GM10266 (cell line): ENCODE results near the gene WDR33.

ENCODE experiments used
- DNase-seq: peaks from one replicate; pipeline ENCODE4 v3.0.0; 2012; ENCODE audit errors: extremely low spot score
- TF ChIP-seq, protein P1 (sequence below): IDR thresholded peaks from 2 replicates; pipeline ENCODE4 v1.5.1; 2012; ENCODE audit warnings: mild to moderate bottlenecking, low read depth; ENCODE audit not compliant: control insufficient read depth, insufficient read depth; ENCODE audit errors: missing control alignments

The WDR33 gene

GRCh38 chr2:127786048-127786809 lies 24.7 kb downstream of the WDR33 start:
- TF ChIP-seq, protein P1, sequence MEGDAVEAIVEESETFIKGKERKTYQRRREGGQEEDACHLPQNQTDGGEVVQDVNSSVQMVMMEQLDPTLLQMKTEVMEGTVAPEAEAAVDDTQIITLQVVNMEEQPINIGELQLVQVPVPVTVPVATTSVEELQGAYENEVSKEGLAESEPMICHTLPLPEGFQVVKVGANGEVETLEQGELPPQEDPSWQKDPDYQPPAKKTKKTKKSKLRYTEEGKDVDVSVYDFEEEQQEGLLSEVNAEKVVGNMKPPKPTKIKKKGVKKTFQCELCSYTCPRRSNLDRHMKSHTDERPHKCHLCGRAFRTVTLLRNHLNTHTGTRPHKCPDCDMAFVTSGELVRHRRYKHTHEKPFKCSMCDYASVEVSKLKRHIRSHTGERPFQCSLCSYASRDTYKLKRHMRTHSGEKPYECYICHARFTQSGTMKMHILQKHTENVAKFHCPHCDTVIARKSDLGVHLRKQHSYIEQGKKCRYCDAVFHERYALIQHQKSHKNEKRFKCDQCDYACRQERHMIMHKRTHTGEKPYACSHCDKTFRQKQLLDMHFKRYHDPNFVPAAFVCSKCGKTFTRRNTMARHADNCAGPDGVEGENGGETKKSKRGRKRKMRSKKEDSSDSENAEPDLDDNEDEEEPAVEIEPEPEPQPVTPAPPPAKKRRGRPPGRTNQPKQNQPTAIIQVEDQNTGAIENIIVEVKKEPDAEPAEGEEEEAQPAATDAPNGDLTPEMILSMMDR, result no peak
- no peak for DNase-seq

GRCh38 chr2:127784965-127785518 lies 25.9 kb downstream of the WDR33 start:
- no peak for DNase-seq
- TF ChIP-seq, protein P1, result no peak

DNA sequence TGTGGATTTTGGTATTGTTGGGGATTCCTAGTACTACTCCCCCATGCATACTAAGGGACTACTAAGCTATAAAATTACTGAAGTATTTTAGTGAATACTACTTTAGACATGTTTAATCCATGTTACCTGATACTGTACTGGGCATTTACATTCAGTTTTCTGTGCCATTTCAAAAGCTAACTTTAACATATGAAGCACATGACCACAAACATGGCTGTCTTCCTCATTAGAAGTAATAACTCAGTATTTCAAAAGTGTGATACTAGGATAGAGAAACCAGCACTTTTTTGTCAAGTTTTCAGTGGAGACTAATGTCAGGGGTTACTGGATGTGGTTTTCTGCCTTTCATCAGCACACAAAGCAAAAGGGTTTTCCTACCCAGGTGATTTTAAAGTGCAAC lies 27.9 kb downstream of the WDR33 start:
- TF ChIP-seq, protein P1, result no peak
- DNase-seq, result no peak

DNA sequence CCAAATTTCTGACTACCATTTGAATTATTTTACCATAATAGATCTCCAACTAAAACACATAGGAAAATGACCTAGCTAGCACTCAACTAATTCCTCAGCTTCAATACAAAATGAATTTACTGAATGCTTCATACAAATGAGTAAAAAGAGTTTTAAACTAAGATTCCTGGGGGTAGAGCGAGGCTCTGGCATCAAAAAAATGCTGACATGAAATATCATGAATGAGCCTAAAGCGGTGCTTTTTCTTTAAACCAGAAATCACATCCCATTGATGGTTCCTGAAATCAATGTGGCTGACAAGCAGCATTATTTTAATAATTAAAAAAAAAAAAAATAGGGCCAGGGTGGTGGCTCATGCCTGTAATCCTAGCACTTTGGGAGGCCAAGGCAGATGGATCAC lies 32.1 kb downstream of the WDR33 start:
- no peak for DNase-seq
- TF ChIP-seq, protein P1, result no peak

GRCh38 chr2:127778447-127778846 lies 32.5 kb downstream of the WDR33 start:
- no peak for DNase-seq
- TF ChIP-seq, protein P1, result no peak

DNA sequence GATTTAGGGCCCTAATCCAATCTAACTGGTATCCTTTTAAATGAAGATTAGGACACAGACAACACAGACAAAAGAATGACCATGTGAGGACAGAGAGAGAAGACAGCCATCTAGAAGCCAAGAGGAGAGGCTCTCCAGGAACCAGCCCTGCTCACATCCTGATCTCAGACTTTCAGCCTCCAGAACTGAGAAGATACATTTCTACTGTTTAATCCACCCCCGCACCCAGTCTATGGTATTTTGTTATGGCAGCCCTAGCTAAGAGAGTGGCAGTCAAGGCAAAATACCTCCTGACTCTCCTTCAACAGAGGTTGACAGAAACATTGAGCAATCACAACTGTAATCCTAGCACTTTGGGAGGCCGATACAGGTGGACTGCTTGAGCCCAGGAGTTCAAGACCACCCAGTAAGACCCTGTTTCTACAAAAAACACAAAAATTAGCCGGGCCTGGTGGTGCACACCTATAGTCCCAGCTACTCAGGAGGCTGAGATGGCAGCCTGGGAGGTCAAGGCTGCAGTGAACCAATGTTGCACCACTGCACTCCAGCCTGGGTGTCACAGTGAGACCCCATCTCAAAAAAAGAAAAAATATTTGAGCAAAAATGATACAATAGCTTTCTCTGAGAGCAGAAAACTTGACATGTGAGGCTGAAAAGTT lies 34.7 kb downstream of the WDR33 start:
- no peak for DNase-seq
- TF ChIP-seq, protein P1, result no peak

DNA sequence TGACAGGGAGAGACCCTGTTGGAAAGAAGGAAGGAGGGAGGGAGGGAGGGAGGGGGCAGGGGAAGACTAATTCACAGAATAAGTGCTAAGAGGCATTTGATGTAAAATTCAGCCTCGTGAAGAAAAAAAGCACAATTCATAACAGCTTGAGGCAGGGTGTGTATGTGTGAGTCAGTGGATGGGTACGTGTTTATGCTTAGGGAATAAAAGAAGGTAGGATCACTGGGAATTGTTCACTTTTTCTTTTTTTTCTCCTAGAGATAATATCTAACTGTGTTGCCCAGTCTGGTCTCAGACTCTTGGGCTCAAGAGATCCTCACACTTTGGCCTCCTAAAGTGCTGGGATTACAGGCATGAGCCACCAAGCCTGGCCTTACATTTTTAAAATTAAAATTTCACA lies 39.2 kb downstream of the WDR33 start:
- TF ChIP-seq, protein P1, result no peak
- DNase-seq, result no peak
